GM19463 (cell line): Measurements from ENCODE around the gene C22orf15.

Experiments
- ATAC-seq: cut with Tn5 transposase; IDR thresholded peaks from one replicate; pipeline ENCODE4 v1.9.1; 2021; ENCODE audit warnings: mild to moderate bottlenecking, moderate library complexity; ENCODE audit not compliant: unreplicated experiment

C22orf15 gene

DNA sequence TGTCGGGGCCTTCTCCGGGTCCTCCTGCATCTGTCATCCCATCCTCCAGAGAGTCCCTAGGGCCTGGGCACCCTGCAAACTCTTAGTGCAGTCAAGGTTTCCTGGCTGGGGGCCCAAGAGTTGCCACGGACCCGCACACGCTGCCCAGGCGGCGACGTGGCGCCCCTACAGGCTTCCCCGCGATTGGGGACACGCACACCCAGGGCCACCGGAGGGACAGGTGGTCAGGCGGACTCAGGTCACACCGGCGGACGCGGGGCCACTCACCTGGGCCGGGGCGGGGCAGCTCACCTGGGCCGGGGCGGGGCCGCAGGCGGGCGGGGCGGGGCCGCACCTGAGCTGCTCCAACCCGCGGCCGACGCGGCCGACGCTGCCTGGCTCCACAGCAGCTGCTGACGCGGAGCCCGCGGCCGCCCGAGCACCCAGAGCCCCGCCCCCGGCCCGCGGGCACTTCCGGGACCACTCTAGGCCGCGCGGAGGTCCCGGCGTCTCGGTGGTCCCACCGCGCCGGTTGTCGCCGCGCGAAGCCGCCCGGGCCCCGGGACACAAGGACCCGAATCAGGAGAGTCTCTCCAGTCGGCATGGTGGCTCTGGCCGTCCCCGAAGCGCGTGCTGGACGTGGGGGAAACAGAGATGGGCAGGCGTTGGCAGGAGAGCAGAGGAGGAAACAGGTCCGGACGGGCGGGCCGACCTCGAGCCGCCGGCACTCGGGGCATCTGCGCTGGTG, 11.9 kb upstream of the C22orf15 start, which contains the start of gene ZNF70:
TSS of gene ZNF70 (minus strand) at position 399 of the 727 bp plus-strand sequence. CDS start 5,972 bp downstream, outside the sequence.
- peak; percentile 86 for ATAC-seq

DNA sequence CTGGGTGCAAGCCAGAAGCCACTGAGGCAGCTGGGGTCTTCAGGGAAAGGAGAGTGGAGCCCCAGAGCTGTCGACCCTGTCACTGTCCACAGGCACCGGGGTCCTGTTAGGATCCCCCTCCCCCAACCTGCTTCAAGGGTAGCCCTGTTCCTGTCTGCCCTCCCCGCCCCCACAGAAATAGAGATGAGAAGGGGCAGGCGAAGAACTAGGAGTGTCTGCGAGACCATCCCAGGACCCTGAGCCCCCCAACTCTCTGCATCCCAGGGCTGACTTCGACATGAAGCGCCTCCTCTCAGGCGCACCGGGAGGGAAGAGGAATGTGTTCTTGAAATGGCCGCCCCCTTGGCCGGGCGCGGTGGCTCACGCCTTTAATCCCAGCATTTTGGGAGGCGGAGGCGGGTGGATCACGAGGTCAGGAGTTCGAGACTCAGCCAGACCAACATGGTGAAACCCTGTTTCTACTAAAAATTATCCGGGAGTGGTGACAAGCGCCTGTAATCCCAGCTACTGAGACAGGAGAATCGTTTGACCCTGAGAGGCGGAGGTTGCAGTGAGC, 11.3 kb upstream of the C22orf15 start:
- ATAC-seq = no peak

DNA sequence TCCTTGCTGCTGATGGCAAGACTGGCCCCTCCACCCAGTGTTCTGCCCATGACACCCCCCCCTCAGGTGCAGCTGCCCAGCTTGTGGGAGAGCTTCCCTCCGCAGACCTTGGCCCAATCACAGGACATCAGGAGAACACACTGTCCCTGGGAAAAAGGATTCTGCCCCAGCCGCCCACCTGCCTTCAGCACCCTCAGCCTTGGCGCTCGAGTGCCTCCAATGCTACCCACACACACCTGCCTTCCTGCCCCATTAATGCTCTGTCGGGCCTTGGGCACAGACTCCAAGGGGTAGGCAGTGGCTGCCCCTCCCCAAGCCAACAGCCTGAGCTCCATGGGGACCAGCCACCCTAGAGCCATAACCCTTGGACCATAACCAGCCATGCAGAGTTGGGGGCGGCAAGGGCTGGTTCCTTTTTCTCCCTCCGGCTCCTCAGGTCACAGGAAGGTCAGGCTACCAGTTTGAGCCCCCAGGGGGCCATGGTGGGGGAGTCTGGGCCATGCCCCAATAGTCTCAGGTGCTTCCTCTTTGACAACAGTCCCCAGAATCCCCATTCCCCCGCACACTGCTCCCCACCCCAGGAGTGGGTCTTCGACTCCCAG, 10.6 kb upstream of the C22orf15 start:
- no peak for ATAC-seq

DNA sequence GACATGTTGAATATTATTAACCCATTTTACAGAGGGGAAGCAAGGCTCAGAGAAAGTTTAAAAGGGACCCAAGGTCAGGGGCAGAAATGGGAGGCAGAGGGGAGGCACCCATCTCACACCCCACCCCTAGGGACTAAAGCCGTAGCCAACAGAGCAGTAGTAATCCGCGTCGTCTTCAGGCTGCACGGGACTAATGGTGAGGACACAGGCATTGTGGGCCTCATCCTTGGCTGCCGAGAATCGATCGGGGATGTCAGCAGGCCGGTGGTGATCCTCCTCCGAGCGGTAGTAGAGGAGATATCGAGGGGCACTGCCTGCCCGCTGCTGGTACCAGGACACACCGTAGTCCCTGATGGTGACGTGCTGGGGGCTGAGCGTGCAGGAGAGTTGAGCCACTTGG, 10.0 kb upstream of the C22orf15 start:
- ATAC-seq = no peak

DNA sequence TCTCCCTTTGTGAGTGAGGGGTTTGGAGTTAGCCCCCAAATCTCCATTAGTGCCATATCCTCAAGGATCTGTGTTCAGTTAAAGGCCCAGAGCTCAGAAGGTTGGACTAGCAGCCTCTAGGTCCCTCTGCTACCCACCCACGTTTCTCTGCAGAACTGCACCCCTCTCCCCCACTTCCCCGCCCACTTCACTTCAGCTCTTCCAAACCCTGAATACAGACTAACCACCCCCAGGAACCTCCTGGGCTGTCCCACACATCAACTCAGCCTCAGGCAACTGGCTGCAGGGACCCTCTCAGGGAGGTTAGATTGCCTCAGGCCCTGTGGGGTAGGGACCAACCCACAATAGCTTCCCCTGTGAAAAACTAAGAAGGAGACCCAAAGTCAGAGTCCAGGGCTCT, 9.4 kb upstream of the C22orf15 start:
- no peak for ATAC-seq

DNA sequence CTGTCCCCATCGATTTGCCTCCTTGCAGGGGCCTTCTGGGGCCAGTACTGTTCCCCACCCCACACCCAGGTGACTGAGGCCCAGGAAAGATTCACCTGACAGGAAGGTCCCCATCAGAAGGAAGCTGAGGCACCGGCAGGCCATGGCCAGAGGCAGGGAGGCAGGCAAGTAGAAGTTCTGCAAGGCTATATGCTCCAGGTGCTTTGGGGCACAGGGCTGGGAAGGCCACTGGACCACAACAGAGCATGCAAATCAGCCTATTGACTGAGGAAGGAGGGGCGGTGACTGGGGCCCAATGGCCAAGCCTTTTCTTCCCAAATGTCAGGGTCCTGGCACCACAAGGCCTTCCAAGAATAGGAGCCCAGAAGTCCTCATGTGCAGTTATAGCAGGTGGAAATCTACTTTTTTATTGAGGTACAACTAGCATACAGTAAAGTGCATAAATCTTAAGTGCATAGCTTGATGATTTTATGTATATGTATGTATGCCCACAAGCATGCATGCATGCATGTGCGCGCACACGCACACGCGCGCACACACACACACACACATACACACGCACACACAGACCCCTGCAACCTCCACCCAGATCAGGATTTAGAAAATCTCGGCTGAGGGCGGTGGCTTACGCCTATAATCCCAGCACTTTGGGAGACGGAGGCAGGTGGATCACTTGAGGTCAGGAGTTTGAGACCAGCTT, 8.4 kb upstream of the C22orf15 start, which contains the start of gene VPREB3:
TSS of gene VPREB3 (minus strand) at position 206 of the 700 bp plus-strand sequence. CDS start at position 144, 62 bp downstream.
- no peak for ATAC-seq

DNA sequence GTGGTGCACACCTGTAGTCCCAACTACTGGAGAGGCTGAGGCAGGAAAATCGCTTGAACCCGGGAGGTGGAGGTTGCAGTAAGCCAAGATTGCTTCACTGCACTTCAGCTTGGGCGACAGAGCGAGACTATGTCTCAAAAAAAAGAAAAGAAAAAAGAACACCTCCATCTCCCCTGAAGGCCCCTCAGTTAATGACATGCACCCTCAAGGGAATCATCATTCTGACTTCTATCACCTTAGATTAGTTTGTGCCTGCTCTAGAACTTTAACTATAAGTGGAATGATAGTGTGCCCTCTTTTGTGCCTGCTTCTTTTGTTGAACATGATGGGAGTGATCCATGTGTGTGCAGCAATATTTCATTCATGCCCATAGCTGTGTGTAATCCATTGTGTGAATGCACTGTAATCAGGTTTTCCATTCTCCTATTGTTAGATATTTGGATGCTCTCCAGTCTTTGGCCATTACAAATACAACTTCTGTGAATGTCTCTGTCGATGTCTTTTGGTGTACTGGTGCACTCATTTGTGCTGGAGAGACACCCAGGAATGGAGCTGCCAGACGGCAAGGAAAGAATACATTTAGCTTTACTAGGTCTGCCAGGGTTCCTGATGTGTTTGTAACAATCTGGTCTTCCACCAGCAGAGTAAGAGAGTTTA, 7.7 kb upstream of the C22orf15 start:
- ATAC-seq = no peak

DNA sequence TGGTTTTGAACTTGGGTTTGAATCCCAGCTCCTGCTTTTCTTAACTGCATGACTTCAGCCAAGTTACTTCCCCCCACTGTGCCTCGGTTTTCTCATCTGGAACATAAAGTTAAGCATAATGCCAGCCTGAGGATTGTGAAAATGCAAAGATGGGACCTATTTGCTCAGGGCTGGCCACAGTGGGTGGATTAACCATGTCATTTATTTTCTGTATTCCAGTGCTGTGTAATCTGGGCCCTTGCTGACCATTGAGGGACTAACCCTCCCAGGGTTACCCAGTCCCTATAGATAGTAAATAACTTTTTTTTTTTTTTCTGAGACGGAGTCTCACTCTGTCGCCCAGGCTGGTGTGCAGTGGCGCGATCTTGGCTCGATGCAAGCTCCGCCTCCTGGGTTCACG, 7.1 kb upstream of the C22orf15 start:
- no peak for ATAC-seq

DNA sequence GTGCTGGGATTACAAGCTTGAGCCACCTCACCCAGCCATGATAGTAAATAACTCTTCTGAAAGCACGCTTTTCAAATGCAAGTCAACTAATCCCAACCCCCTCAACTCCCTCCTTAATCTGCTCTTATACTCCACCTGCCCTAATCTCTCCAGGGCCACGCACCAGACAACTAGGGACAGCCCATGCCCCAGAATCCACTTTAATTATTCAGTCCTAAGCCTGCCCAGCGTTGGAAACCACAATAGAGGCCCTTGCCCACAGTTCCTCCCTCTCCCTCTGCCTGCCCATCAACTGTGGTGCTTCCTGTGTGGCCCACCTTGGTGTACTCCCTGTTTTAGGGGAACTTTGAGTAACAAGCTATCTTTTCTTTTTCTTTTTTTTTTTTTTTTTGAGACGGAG, 5.9 kb upstream of the C22orf15 start:
- ATAC-seq = no peak

DNA sequence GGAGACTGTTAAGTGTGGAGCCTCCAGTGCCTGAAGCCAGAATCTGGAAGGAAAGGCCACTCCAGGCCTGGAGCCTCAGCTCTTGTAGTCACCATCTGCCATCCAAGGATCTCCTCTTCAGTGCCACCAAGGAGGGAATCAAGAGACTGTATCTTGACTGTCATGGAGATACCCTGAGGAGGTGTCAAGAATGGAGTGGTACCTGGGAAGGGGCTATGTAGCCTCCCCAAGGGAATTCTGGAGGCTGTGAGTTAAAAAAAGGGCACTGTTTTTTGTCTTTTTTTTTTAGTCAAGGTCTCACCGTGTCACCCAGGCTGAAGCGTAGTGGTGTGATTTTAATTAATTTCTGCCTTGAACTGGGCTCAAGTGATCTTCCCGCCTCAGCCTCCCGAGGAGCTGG, 3.2 kb upstream of the C22orf15 start:
- ATAC-seq = no peak

DNA sequence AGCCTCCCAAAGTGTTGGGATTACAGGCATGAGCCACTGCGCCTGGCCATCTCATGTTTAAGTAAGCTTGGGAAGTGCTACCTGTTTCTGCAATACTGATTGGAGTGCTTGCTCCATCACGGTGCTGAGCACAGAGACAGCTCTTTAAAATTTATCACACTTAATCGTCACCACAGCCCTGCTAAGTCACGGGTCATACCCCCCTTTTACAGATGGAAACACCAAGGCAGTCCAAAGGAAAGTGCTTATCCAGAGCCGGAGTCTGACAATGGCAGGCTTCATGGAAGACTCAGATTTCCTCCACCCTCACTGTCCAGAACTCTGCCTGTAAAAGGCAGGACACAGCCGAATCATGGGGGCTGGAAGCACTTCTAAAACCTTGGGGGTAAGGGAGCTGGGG, 2.7 kb upstream of the C22orf15 start:
- no peak for ATAC-seq

DNA sequence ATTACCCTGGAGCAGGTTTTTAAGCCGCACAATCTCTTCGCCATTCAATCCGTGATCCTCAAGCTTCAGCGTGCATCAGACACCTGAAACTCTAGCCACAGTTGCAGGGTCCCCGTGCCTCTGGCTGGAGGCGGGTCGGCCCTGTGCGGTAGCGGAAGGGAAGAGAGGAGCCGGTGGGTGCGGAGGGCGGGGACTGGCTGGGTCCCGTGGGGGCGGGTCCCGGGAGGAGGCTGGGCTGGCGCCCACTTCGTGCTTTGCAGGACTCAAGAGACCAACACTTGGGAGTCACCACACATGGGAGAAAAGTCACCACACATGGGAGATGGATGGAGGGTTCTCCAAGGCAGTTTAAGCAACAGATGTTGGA, 772 bp downstream of the C22orf15 start:
- no peak for ATAC-seq

DNA sequence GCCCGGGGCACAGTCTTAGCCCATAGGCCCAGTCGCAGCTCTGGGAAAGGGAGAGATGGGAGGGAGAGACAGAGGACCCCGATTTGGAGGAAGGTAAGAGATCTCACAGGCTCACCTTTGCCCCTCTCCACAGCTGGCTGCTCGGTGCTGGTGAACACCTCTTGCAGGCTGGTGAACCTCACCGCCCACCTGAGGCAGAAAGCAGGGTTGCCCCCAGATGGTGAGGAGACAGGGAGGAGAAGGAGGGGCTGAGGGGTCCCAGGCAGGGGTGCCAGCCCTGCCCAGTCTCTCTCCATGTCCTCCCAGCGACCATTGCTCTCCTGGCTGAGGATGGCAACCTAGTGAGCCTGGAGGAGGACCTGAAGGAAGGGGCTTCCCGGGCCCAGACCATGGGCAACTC, 1.2 kb downstream of the C22orf15 start:
- no peak for ATAC-seq

DNA sequence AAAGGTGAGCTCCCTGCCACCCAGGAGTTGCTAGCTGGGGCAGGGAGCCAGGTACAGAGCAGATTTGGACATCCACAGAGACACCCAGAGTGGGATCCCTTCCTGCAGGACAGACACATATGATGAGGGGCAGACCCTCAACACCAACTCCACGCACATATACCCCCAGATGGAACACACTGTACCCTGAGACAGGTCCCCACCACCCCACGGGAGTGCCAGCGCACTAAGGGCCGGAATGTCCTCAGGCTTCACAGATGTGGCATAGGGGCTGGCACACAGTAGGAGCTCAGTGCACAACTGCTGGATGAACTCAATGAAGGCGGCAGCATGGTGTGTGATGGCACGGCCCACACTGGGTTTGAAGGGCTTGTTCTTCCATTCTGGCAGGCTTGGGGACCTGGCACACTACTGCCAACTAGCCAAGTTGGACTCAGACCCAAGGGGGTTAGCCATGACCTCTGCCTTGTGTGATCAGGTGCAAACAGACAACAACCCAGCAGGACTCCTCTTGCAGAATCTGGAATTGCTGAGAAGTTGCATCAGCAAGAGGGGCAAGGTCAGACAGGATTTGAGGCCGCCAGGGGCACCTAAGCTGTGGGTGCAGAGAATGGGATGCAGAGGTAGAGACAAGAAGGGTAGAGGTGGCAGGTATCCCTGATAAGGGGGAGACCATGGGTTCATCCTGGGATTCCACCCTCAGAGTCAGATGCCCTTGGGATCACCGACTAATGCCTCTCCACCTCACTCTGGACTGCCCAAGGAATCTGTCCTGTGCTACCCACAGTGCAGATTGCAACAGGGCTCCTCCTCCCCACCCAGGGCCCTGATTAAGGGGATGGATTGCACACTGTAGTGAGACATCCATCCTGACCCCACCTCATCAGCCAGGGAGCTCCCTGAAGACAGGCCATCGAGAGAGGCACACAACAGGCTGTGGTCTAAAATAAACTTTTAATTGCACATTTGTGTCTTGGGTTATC, 2.4 kb downstream of the C22orf15 start:
- ATAC-seq = no peak

DNA sequence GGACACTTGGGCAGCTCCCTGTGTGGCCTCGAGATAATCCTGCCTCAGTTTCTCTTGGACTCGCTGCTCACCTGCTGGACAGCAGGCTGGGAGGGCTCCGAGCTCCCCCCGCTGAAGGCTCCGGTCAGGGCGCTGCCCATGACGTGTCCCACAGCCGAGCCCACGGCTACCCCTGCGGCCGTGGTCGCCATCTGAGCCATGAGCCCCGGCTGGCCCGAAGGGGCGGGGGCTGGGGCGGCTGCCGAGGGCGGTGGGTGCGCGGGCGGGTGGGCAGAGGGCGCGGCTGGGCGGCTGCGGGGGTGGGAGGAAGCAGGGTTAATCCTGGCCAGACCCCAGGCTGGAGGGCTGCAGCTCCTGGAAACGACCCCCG, 4.5 kb downstream of the C22orf15 start:
- ATAC-seq = no peak

DNA sequence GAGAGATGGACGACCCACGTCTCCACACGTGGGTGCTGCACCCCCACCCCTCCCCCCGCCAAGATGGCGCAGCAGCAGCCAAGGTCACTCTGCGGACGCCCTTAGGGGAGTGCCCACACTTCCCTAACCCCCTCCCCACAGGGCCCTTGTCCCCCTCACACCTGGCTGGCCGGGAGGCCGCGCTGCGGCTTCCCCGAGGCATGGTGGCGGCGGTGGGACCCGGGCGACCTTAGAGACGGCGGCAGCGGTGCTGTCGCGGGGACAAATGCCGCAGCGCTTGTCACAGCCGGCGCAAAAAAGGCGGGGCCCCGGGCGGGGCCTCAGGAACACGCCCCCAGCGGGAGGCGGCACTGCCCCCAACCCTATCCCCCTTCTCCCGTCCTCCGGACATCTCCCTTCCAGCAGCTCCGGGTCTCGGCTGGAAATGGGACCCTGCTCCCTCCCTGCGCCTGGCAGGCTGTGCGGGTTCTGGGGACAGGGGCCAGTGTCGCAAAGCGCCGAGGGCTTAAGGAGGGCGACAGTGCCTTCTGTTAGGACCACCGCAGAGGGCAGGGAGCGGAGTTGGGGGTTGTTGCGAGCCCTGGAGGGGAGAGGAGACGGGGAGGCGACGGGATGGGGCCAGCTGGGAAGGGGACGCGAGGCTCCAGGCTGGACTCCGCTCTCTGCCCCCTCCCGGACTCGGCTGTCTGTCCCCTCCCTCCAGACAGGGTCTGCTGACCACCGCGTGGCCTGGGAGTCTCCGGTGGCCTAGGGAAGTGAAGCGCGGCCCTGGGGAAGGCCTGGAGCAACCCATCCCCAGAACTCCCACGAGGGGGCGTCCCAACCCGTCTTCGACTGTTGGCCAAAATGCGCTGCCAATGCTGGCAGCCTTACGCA, 5.1 kb downstream of the C22orf15 start, which contains the start of gene CHCHD10:
TSS of gene CHCHD10 (minus strand) at position 300 of the 876 bp plus-strand sequence. CDS start at position 202, 98 bp downstream.
- peak; percentile 51 for ATAC-seq

DNA sequence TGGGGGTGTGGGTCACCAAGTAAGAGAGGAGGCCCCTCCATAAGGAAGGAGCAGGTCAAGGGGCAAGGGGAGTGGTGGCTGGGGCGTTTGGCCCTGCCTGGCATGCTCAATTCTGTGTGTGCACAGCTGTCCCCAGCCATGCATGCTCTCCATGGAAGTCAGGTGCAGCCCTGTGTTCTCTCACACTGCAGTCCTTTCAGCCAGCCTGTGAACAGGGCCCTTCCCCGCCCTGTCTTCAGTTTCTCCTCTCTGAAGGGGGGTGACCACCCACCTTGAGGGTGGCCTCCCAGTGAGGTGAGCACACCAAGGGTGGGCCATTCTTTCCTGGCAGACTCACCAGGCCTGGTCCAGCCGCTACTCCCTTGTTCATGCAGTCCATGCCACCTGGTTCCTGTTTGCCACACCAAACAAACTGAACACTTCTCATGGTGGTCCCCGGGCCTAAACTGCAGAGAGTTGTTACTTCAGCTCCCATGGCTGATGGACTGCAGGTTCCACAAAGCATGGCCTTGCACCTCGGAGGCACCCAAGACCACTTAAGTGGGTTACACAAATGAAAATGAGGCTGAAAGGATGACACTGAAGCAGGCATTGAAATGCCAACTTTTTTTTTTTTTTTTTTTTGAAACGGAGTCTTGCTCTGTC, 6.7 kb downstream of the C22orf15 start:
- no peak for ATAC-seq

DNA sequence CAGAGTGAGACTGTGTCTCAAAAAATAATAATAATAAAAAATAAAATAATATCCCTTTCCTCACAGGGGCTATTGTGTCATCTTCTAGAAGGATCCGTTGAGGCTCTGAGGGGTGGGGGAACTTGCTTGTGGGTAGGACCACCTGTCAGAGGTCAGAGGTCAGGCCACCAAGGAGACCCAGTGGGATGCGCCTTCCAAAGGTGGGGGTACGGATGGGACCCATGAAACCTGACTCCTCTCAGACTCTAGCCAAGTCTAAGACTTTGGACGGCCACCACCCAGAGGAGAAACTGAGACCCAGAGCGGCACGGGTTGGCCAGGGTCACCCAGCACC, 9.5 kb downstream of the C22orf15 start:
- no peak for ATAC-seq
